Measurements from ENCODE around the gene DHRS7C. TPM values are rescaled to one million over a fixed set of nuclear protein-coding genes. Genes with fewer than 3 reads are reported as not detected.

DHRS7C gene
- total and polyA plus RNA-seq, 2 donors (not counting 3 experiments of a cell fraction or from before 2014, with no cell fraction given), result not detected

GRCh38 chr17:9817086-9817485 is 25.7 kb upstream of the DHRS7C start:
- no peaks in the 10 kb centered on the region for H3K4me1 ChIP-seq (ENCODE audit: control insufficient read depth, extremely low read depth, insufficient read depth, low read length)
- dilution Hi-C loops (cut with MboI; ENCODE audit: extremely low pct_ligation_motif_present, low sequenced_read_pairs) (no loop called here), intact Hi-C loops (cut with micrococcal nuclease) (no loop called here)
- H3K4me2 ChIP-seq (ENCODE audit: insufficient read depth, low read length), result no peak overlapping the region
- CTCF ChIA-PET, result no interaction called here
- no peak overlapping the region for H3K9ac ChIP-seq (replicated peaks; ENCODE audit: extremely low read depth, insufficient read depth, low read length)
- peaks cover 8% of the 10 kb centered on the region for H3K9me3 ChIP-seq (replicated peaks; ENCODE audit: control insufficient read depth, insufficient read depth, low read length)
- H2AFZ ChIP-seq (ENCODE audit: low read depth, low read length), result no peak overlapping the region
- no peak for DNase-seq (ENCODE audit: low read depth, low spot score)
- FAIRE-seq, result no peak
- no peaks in the 10 kb centered on the region for H4K20me1 ChIP-seq (replicated peaks; ENCODE audit: control insufficient read depth, extremely low read depth, insufficient read depth, low read length)
- POLR2A ChIA-PET, result no interaction called here
- no peaks in the 10 kb centered on the region for H3K79me2 ChIP-seq (ENCODE audit: control insufficient read depth, insufficient read depth, low read length)
- H3K27me3 ChIP-seq (ENCODE audit: control insufficient read depth in 2 of 2, insufficient read depth in 2 of 2, low read length in 2 of 2), result no peaks in the 10 kb centered on the region
- H3K9me1 ChIP-seq (replicated peaks; ENCODE audit: control insufficient read depth, extremely low read depth, insufficient read depth, low read length), result no peaks in the 10 kb centered on the region
- TF ChIP-seq MAX (IDR thresholded peaks at IDR 0.05; ENCODE audit: insufficient read depth, insufficient read length), result no peak
- TF ChIP-seq FOS (IDR thresholded peaks at IDR 0.05; ENCODE audit: borderline replicate concordance, insufficient read depth, low read length), result no peak
- no peaks in the 10 kb centered on the region for H3K36me3 ChIP-seq (ENCODE audit: control insufficient read depth in 2 of 2, extremely low read depth in 1 of 2, insufficient read depth in 2 of 2, low read length in 2 of 2)
- no TSS peak for BruUV-seq (replicated peaks)
- H3K4me3 ChIP-seq (replicated peaks in 1 of 3; ENCODE audit: insufficient read depth in 1 of 3, low read depth in 1 of 3, low read length in 3 of 3), result no peak overlapping the region
- no peak overlapping the region for H3K27ac ChIP-seq (ENCODE audit: insufficient read depth, low read depth, low read length)

GRCh38 chr17:9816472-9816871 is 25.1 kb upstream of the DHRS7C start:
- TF ChIP-seq POLR2A (IDR thresholded peaks at IDR 0.05; ENCODE audit: low read depth, low read length), result no peak
- TF ChIP-seq CTCF (IDR thresholded peaks at IDR 0.05; ENCODE audit: extremely low read depth in 1 of 2, insufficient read depth in 1 of 2, low read depth in 1 of 2, low read length in 2 of 2), result no peak
- Histone ChIP-seq H4K20me1 (replicated peaks; ENCODE audit: control insufficient read depth, extremely low read depth, insufficient read depth, low read length) (no peaks in the 10 kb centered on the region), H3K79me2 (ENCODE audit: control insufficient read depth, insufficient read depth, low read length) (no peaks in the 10 kb centered on the region), H3K27ac (ENCODE audit: insufficient read depth, low read depth, low read length) (no peak overlapping the region), H3K27me3 (ENCODE audit: control insufficient read depth in 2 of 2, insufficient read depth in 2 of 2, low read length in 2 of 2) (no peaks in the 10 kb centered on the region), H3K4me1 (ENCODE audit: control insufficient read depth, extremely low read depth, insufficient read depth, low read length) (no peaks in the 10 kb centered on the region), H3K36me3 (ENCODE audit: control insufficient read depth in 2 of 2, extremely low read depth in 1 of 2, insufficient read depth in 2 of 2, low read length in 2 of 2) (no peaks in the 10 kb centered on the region), H3K9me1 (replicated peaks; ENCODE audit: control insufficient read depth, extremely low read depth, insufficient read depth, low read length) (no peaks in the 10 kb centered on the region), H3K4me3 (replicated peaks in 1 of 3; ENCODE audit: insufficient read depth in 1 of 3, low read depth in 1 of 3, low read length in 3 of 3) (no peak overlapping the region), H3K4me2 (ENCODE audit: insufficient read depth, low read length) (no peak overlapping the region), H3K9me3 (replicated peaks; ENCODE audit: control insufficient read depth, insufficient read depth, low read length) (peaks cover 8% of the 10 kb centered on the region), H2AFZ (ENCODE audit: low read depth, low read length) (no peak overlapping the region), H3K9ac (replicated peaks; ENCODE audit: extremely low read depth, insufficient read depth, low read length) (no peak overlapping the region)
- DNase-seq (ENCODE audit: low read depth, low spot score) (no peak), FAIRE-seq (no peak)
- ChIA-PET CTCF (no interaction called here), POLR2A (no interaction called here)
- intact Hi-C loops (cut with micrococcal nuclease) (no loop called here), dilution Hi-C loops (cut with MboI; ENCODE audit: extremely low pct_ligation_motif_present, low sequenced_read_pairs) (no loop called here)
- no TSS peak for BruUV-seq (replicated peaks)

Measured in endothelial cell of umbilical vein (primary cell).